ENCODE measurements around the gene PRRC2C.

PRRC2C gene

GRCh38 chr1:171628225-171628624 lies 142.9 kb downstream of the PRRC2C start:
- DNase-seq (ENCODE audit: low read depth in 1 of 2, low spot score in 1 of 2) = no peak

- no peak for DNase-seq (ENCODE audit: low read depth in 1 of 2, low spot score in 1 of 2)
Measured at GRCh38 chr1:171635661-171636060, 150.3 kb downstream of the PRRC2C start.

- no peak for DNase-seq (ENCODE audit: low read depth in 1 of 2, low spot score in 1 of 2)
Measured at GRCh38 chr1:171636141-171636540, 150.8 kb downstream of the PRRC2C start.

- DNase-seq (ENCODE audit: low read depth in 1 of 2, low spot score in 1 of 2) = no peak
Measured at GRCh38 chr1:171637928-171638576, 152.7 kb downstream of the PRRC2C start.

GRCh38 chr1:171640225-171640624 lies 154.9 kb downstream of the PRRC2C start:
- DNase-seq (ENCODE audit: low read depth in 1 of 2, low spot score in 1 of 2) = no peak

- DNase-seq (ENCODE audit: low read depth in 1 of 2, low spot score in 1 of 2) = no peak
Measured at GRCh38 chr1:171641076-171641864, 155.9 kb downstream of the PRRC2C start.

- DNase-seq (ENCODE audit: low read depth in 1 of 2, low spot score in 1 of 2) = no peak
Measured at GRCh38 chr1:171642197-171642596, 156.9 kb downstream of the PRRC2C start.

Measured in activated T-helper 1 cell treated with anti-CD3 and anti-CD28 coated beads, Interleukin-2, amount 50 U/mL, for 16 hours (primary cell).